ENCODE results near the gene PTGR3. TPM values are rescaled to one million over a fixed set of nuclear protein-coding genes. Genes with fewer than 3 reads are reported as not detected.

The PTGR3 gene
- total RNA-seq, 2 experiments from 2014 or later, result 14.1 to 14.3 TPM

- no peak overlapping the region for H3K27ac ChIP-seq (ENCODE audit: low read depth in 1 of 2, low read length in 2 of 2)
- Mint-ChIP-seq H3K4me3 (peak overlapping the region; percentile 58), H3K4me1 (ENCODE audit: low read depth) (peaks cover 94% of the 10 kb centered on the region)
Measured at GRCh38 chr18:75222407-75222806, 13.5 kb upstream of the PTGR3 start.

GRCh38 chr18:75221897-75222296 is 13.0 kb upstream of the PTGR3 start:
- Histone ChIP-seq H3K27me3 (ENCODE audit: control insufficient read depth in 1 of 2, insufficient read depth in 2 of 2, low read length in 2 of 2) (no peaks in the 10 kb centered on the region), H3K4me1 (ENCODE audit: insufficient read depth, low read length) (peaks cover 46% of the 10 kb centered on the region), H3K9me3 (ENCODE audit: control insufficient read depth in 1 of 2, insufficient read depth in 1 of 2, low read length in 2 of 2) (no peaks in the 10 kb centered on the region), H3K4me3 (ENCODE audit: low read length) (no peak overlapping the region), H3K36me3 (ENCODE audit: insufficient read depth, low read length) (no peaks in the 10 kb centered on the region), H3K27ac (ENCODE audit: low read depth in 1 of 2, low read length in 2 of 2) (no peak overlapping the region)
- no peaks in the 10 kb centered on the region for H3K27me3 Mint-ChIP-seq
- DNase-seq (peak in 1 of 14 experiments; percentile 32), ATAC-seq (ENCODE audit: poor library complexity) (no peak)
- H3K4me3 Mint-ChIP-seq, result peak overlapping the region; percentile 58
- peak overlapping the region; percentile 75 for H3K27ac Mint-ChIP-seq
- intact Hi-C loops (cut with DNase I, micrococcal nuclease), result no loop called here
- TF ChIP-seq, protein P1, sequence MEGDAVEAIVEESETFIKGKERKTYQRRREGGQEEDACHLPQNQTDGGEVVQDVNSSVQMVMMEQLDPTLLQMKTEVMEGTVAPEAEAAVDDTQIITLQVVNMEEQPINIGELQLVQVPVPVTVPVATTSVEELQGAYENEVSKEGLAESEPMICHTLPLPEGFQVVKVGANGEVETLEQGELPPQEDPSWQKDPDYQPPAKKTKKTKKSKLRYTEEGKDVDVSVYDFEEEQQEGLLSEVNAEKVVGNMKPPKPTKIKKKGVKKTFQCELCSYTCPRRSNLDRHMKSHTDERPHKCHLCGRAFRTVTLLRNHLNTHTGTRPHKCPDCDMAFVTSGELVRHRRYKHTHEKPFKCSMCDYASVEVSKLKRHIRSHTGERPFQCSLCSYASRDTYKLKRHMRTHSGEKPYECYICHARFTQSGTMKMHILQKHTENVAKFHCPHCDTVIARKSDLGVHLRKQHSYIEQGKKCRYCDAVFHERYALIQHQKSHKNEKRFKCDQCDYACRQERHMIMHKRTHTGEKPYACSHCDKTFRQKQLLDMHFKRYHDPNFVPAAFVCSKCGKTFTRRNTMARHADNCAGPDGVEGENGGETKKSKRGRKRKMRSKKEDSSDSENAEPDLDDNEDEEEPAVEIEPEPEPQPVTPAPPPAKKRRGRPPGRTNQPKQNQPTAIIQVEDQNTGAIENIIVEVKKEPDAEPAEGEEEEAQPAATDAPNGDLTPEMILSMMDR (IDR thresholded peaks at IDR 0.05), result no peak
- CTCF ChIA-PET, result interaction anchor here (1.3 kb wide), 1 partner anchor 11 kb away, joined by 3 read pairs; no protein-coding TSS in a partner anchor
- POLR2A ChIA-PET, result interaction anchor here (0.9 to 1.2 kb wide), 2 partner anchors 10 to 11 kb away, joined by 3 to 4 read pairs; partner anchors contain the start of gene TSHZ1
- H3K9me3 Mint-ChIP-seq, result no peaks in the 10 kb centered on the region
- H3K36me3 Mint-ChIP-seq (ENCODE audit: low read depth), result no peaks in the 10 kb centered on the region
- peaks cover 94% of the 10 kb centered on the region for H3K4me1 Mint-ChIP-seq (ENCODE audit: low read depth)

More at GRCh38 chr18:75222407-75222806, 13.5 kb upstream of the PTGR3 start:
- H3K36me3 Mint-ChIP-seq (ENCODE audit: low read depth), result no peaks in the 10 kb centered on the region
- CTCF ChIA-PET, result interaction anchor here (1.3 kb wide), 1 partner anchor 10 kb away, joined by 3 read pairs; no protein-coding TSS in a partner anchor
- H3K4me1 ChIP-seq (ENCODE audit: insufficient read depth, low read length), result peaks cover 45% of the 10 kb centered on the region
- no peaks in the 10 kb centered on the region for H3K36me3 ChIP-seq (ENCODE audit: insufficient read depth, low read length)
- DNase-seq, result no peak
- H3K27ac Mint-ChIP-seq, result peak overlapping the region; percentile 75
- H3K27me3 ChIP-seq (ENCODE audit: control insufficient read depth in 1 of 2, insufficient read depth in 2 of 2, low read length in 2 of 2), result no peaks in the 10 kb centered on the region
- no peaks in the 10 kb centered on the region for H3K9me3 ChIP-seq (ENCODE audit: control insufficient read depth in 1 of 2, insufficient read depth in 1 of 2, low read length in 2 of 2)
- no peak overlapping the region for H3K4me3 ChIP-seq (ENCODE audit: low read length)
- TF ChIP-seq, protein P1 (IDR thresholded peaks at IDR 0.05), result no peak
- POLR2A ChIA-PET, result interaction anchor here (0.9 kb wide), 1 partner anchor 12 kb away, joined by 4 read pairs; the partner anchor contains the start of gene TSHZ1
- ATAC-seq (ENCODE audit: poor library complexity), result no peak
- intact Hi-C loops (cut with DNase I, micrococcal nuclease), result no loop called here
- no peaks in the 10 kb centered on the region for H3K27me3 Mint-ChIP-seq
- H3K9me3 Mint-ChIP-seq, result no peaks in the 10 kb centered on the region

DNA sequence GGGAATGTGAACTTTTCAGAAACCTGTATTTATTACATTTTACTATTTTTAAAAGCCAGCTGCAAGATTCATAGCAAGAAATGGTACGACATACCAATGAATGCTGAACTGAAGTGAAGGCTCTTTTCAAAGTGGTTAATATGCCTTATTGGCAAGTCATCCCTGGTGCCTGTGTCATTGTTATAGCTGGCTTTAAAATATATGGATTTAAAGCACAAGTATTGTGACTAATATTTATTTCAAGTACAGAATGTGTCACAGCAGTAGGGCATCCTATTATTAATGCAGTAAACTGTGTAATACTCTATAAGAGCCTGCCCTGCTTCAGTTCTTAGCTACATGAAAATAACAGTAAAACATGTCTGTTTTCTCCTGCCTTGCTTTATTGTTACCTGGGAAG is 12.5 kb upstream of the PTGR3 start:
- POLR2A ChIA-PET, result interaction anchor here (0.9 to 1.2 kb wide), 3 partner anchors 9 to 12 kb away, joined by 3 to 4 read pairs (median 3); partner anchors contain the start of genes PTGR3 and TSHZ1
- no peaks in the 10 kb centered on the region for H3K27me3 ChIP-seq (ENCODE audit: control insufficient read depth in 1 of 2, insufficient read depth in 2 of 2, low read length in 2 of 2)
- no peaks in the 10 kb centered on the region for H3K9me3 Mint-ChIP-seq
- H3K4me3 ChIP-seq (ENCODE audit: low read length), result no peak overlapping the region
- peak overlapping the region; percentile 75 for H3K27ac Mint-ChIP-seq
- TF ChIP-seq, protein P1 (IDR thresholded peaks at IDR 0.05), result no peak
- no peaks in the 10 kb centered on the region for H3K36me3 Mint-ChIP-seq (ENCODE audit: low read depth)
- no peak overlapping the region for H3K4me3 Mint-ChIP-seq
- H3K4me1 ChIP-seq (ENCODE audit: insufficient read depth, low read length), result peaks cover 46% of the 10 kb centered on the region
- intact Hi-C loops (cut with DNase I, micrococcal nuclease), result no loop called here
- ATAC-seq (ENCODE audit: poor library complexity), result no peak
- H3K4me1 Mint-ChIP-seq (ENCODE audit: low read depth), result peaks cover 94% of the 10 kb centered on the region
- no peaks in the 10 kb centered on the region for H3K36me3 ChIP-seq (ENCODE audit: insufficient read depth, low read length)
- H3K9me3 ChIP-seq (ENCODE audit: control insufficient read depth in 1 of 2, insufficient read depth in 1 of 2, low read length in 2 of 2), result no peaks in the 10 kb centered on the region
- CTCF ChIA-PET, result no interaction called here
- no peak overlapping the region for H3K27ac ChIP-seq (ENCODE audit: low read depth in 1 of 2, low read length in 2 of 2)
- no peak for DNase-seq
- no peaks in the 10 kb centered on the region for H3K27me3 Mint-ChIP-seq
